KMS-11 (cell line): ENCODE data around the gene ZNF789.

Experiments
- H2AFZ ChIP-seq: fragments of 200-600 bp; sonication (generic); 2 replicates; pipeline ENCODE4 v1.6.1; 2016; ENCODE audit warnings: antibody characterized with exemption, mixed run types, low read depth
- H3K27ac ChIP-seq: fragments of 200-600 bp; sonication (generic); 2 replicates; pipeline ENCODE4 v1.6.1; 2016; ENCODE audit warnings: mild to moderate bottlenecking, mixed run types
- H3K27me3 ChIP-seq: fragments of 200-600 bp; sonication (generic); 2 replicates; pipeline ENCODE4 v1.6.1; 2017; ENCODE audit warnings: mild to moderate bottlenecking, low read depth, mixed run types, moderate library complexity; ENCODE audit not compliant: insufficient read depth
- H3K36me3 ChIP-seq: fragments of 200-600 bp; sonication (generic); 2 replicates; pipeline ENCODE4 v1.6.1; 2017; ENCODE audit warnings: mild to moderate bottlenecking, mixed run types; ENCODE audit not compliant: insufficient read depth
- H3K4me1 ChIP-seq: fragments of 200-600 bp; sonication (generic); 2 replicates; pipeline ENCODE4 v1.6.1; 2016; ENCODE audit warnings: mild to moderate bottlenecking, low read depth, mixed run types; ENCODE audit not compliant: poor library complexity, severe bottlenecking
- H3K4me2 ChIP-seq: fragments of 200-600 bp; sonication (generic); 2 replicates; pipeline ENCODE4 v1.7.0; 2016; ENCODE audit warnings: mild to moderate bottlenecking, mixed run types
- H3K4me3 ChIP-seq: fragments of 200-600 bp; sonication (generic); IDR thresholded peaks from 2 replicates; pipeline ENCODE4 v1.6.1; 2017; ENCODE audit warnings: low read depth, low read length, mixed read lengths; ENCODE audit not compliant: insufficient read depth
- H3K79me2 ChIP-seq: fragments of 200-600 bp; sonication (generic); 2 replicates; pipeline ENCODE4 v1.6.1; 2016; ENCODE audit warnings: low read depth, mixed run types; ENCODE audit not compliant: insufficient read depth
- H3K9ac ChIP-seq: fragments of 200-600 bp; sonication (generic); 2 replicates; pipeline ENCODE4 v1.6.1; 2016; ENCODE audit warnings: mild to moderate bottlenecking, mixed run types
- H4K20me1 ChIP-seq: fragments of 200-600 bp; sonication (generic); 2 replicates; pipeline ENCODE4 v1.6.1; 2016; ENCODE audit warnings: mild to moderate bottlenecking, mixed run types; ENCODE audit not compliant: insufficient read depth
- CTCF ChIP-seq: fragments of 200-600 bp; sonication (generic); conservative IDR thresholded peaks from 2 replicates; pipeline ENCODE4 v1.6.1; 2017; ENCODE audit warnings: low read depth, mild to moderate bottlenecking, antibody characterized with exemption, low read length, moderate library complexity, mixed read lengths

The ZNF789 gene

GRCh38 chr7:99433158-99433557, 39.5 kb upstream of the ZNF789 start:
- Histone ChIP-seq H4K20me1 (no peaks in the 10 kb centered on the region), H3K4me3 (no peak overlapping the region), H3K9ac (no peak overlapping the region), H3K27ac (no peak overlapping the region), H3K4me1 (peaks cover 11% of the 10 kb centered on the region), H3K4me2 (no peak overlapping the region), H2AFZ (no peak overlapping the region), H3K27me3 (no peaks in the 10 kb centered on the region), H3K79me2 (peaks cover 31% of the 10 kb centered on the region), H3K36me3 (peaks cover 7% of the 10 kb centered on the region; the same call in 1 of the 2 replicates)
- TF ChIP-seq CTCF: no peak

- H3K27me3 ChIP-seq: no peaks in the 10 kb centered on the region
- peak overlapping the region; percentile 89 for H2AFZ ChIP-seq
- peak overlapping the region; percentile 86 for H3K9ac ChIP-seq
- peaks cover 9% of the 10 kb centered on the region for H4K20me1 ChIP-seq
- H3K4me2 ChIP-seq: peak overlapping the region; percentile 76
- H3K4me3 ChIP-seq: no peak overlapping the region
- H3K36me3 ChIP-seq: peaks cover 6% of the 10 kb centered on the region; the same call in 1 of the 2 replicates
- H3K4me1 ChIP-seq: peaks cover 18% of the 10 kb centered on the region
- H3K79me2 ChIP-seq: peaks cover 66% of the 10 kb centered on the region
- no peak for TF ChIP-seq CTCF
- H3K27ac ChIP-seq: peak overlapping the region; percentile 61
These were observed 34.6 kb upstream of the ZNF789 start for GRCh38 chr7:99437946-99438572.

GRCh38 chr7:99438573-99439480, 33.9 kb upstream of the ZNF789 start, which contains the start of the genes CPSF4 and PTCD1:
Gene CPSF4, plus strand, starts transcription at chr7:99438943. Its CDS starts 140 bp downstream, at chr7:99439083.
Gene PTCD1, minus strand, starts transcription at chr7:99438798. Its CDS starts 3,556 bp downstream, at chr7:99435242.
- H3K36me3 ChIP-seq: peaks cover 5% of the 10 kb centered on the region; the same call in 1 of the 2 replicates
- peaks cover 66% of the 10 kb centered on the region for H3K79me2 ChIP-seq
- peak within 1 kb of the TSS; percentile 89 for H2AFZ ChIP-seq
- no peak within 1 kb of the TSS for H3K4me3 ChIP-seq
- peak within 1 kb of the TSS; percentile 86 for H3K9ac ChIP-seq
- peaks cover 9% of the 10 kb centered on the region for H4K20me1 ChIP-seq
- peaks cover 18% of the 10 kb centered on the region for H3K4me1 ChIP-seq
- peak within 1 kb of the TSS; percentile 61 for H3K27ac ChIP-seq
- H3K27me3 ChIP-seq: no peaks in the 10 kb centered on the region
- peak within 1 kb of the TSS; percentile 91 for H3K4me2 ChIP-seq
- no peak for TF ChIP-seq CTCF

- Histone ChIP-seq H2AFZ (no peak overlapping the region), H3K4me1 (peaks cover 18% of the 10 kb centered on the region), H3K79me2 (peaks cover 63% of the 10 kb centered on the region), H3K27ac (no peak overlapping the region), H3K36me3 (peaks cover 3% of the 10 kb centered on the region; the same call in 1 of the 2 replicates), H3K9ac (no peak overlapping the region), H3K4me3 (no peak overlapping the region), H3K4me2 (peak overlapping the region; percentile 91), H4K20me1 (peaks cover 9% of the 10 kb centered on the region), H3K27me3 (no peaks in the 10 kb centered on the region)
- TF ChIP-seq CTCF: no peak
These were observed 32.5 kb upstream of the ZNF789 start for GRCh38 chr7:99440195-99440594.
